HCT116 (cell line): ENCODE results near the gene GOLPH3L. TPM values are rescaled to one million over a fixed set of nuclear protein-coding genes. Genes with fewer than 3 reads are reported as not detected.

Experiments used
- ATAC-seq: fragments of 200-7000 bp; cut with Tn5 transposase; 2 replicates; pipeline ENCODE4 v1.9.1; 2020; ENCODE audit warnings: mild to moderate bottlenecking, moderate library complexity
- Bru-seq: library from RNA; stranded (reverse); fragments of 400-500 nt; gene quantifications from one replicate; lab custom pipeline; 2021; lab: Mats Ljungman, UMichigan
- BruChase-seq, 2 experiments: library from RNA; stranded (reverse); fragments of 400-500 nt; gene quantifications; one replicate each; lab custom pipeline; 2021; lab: Mats Ljungman, UMichigan
- BruUV-seq: library from RNA; stranded (reverse); fragments of 400-500 nt; replicated peaks from 2 replicates; lab custom pipeline; 2021; lab: Mats Ljungman, UMichigan
- CTCF ChIA-PET: fragments of 300-600 bp; sonication (Branson Sonifier 250); formaldehyde crosslinking; loops from one replicate; lab custom pipeline; 2021; ENCODE audit warnings: antibody characterized with exemption; lab: Charles Lee
- POLR2A ChIA-PET: fragments of 300-600, 350-600 bp; sonication (Branson Sonifier 250); formaldehyde crosslinking; loops from one replicate; lab custom pipeline; 2021; ENCODE audit warnings: antibody characterized with exemption; lab: Charles Lee
- RAD21 ChIA-PET, 2 experiments: fragments of 300-600 bp; sonication (Branson Sonifier 250); formaldehyde crosslinking; loops; one replicate each; lab custom pipeline; 2023; ENCODE audit warnings: low total read pairs in 2 of 2; ENCODE audit not compliant: uncharacterized antibody in 2 of 2, unreplicated experiment in 2 of 2, low non-redundant PET in 1 of 2; lab: Charles Lee
- DNase-seq: peaks from one replicate; pipeline ENCODE4 v3.0.0-alpha.2; 2010; ENCODE audit warnings: low read depth, low spot score
- H2AFZ ChIP-seq: fragments of 200-600 bp; shearing (Covaris generic), sonication (generic); 2 replicates; pipeline ENCODE4 v1.6.1; 2017; ENCODE audit warnings: low read depth, mixed run types, mixed read lengths, antibody characterized with exemption, low read length; ENCODE audit not compliant: poor library complexity, severe bottlenecking
- H3K27ac ChIP-seq: 2 replicates; pipeline ENCODE4 v1.5.1; 2012; ENCODE audit warnings: low read depth, low read length
- H3K27me3 ChIP-seq: fragments of 200-600 bp; sonication (generic); 2 replicates; pipeline ENCODE4 v1.6.1; 2016; ENCODE audit warnings: mixed run types, low read length, mixed read lengths; ENCODE audit not compliant: insufficient read depth
- H3K36me3 ChIP-seq, 2 experiments: fragments of 200-500 bp in 1 of 2; fragments of 200-600 bp in 1 of 2; sonication (Bioruptor generic) in 1 of 2; sonication (generic) in 1 of 2; 2 replicates each; pipeline versions ENCODE4 v1.5.1 to v1.6.1; 2014 to 2016; ENCODE audit warnings: low read length in 2 of 2, inconsistent platforms in 1 of 2, mixed read lengths in 1 of 2, mixed run types in 1 of 2; ENCODE audit not compliant: insufficient read depth in 2 of 2, control insufficient read depth in 1 of 2
- H3K4me1 ChIP-seq, 2 experiments: fragments of 200-600 bp in 1 of 2; sonication (generic) in 1 of 2; 2 replicates each; pipeline versions ENCODE4 v1.5.1 to v1.6.1; 2012 to 2017; ENCODE audit warnings: low read length in 2 of 2, inconsistent platforms in 1 of 2, mild to moderate bottlenecking in 1 of 2, mixed read lengths in 1 of 2, mixed run types in 1 of 2, moderate library complexity in 1 of 2; ENCODE audit not compliant: insufficient read depth in 2 of 2, control insufficient read depth in 1 of 2
- H3K4me2 ChIP-seq: fragments of 200-600 bp; sonication (generic); 2 replicates; pipeline ENCODE4 v1.6.1; 2017; ENCODE audit warnings: mixed run types, low read length, mixed read lengths
- H3K4me3 ChIP-seq, 2 experiments: fragments of 200-600 bp in 1 of 2; sonication (generic) in 1 of 2; replicated peaks in 1 of 2; 2 replicates each; pipeline ENCODE4 v1.5.1; 2011 to 2016; ENCODE audit warnings: low read length in 2 of 2, control low read depth in 1 of 2, low read depth in 1 of 2, mild to moderate bottlenecking in 1 of 2, mixed read lengths in 1 of 2, mixed run types in 1 of 2
- H3K79me2 ChIP-seq: fragments of 200-600 bp; sonication (generic); 2 replicates; pipeline ENCODE4 v1.6.1; 2017; ENCODE audit warnings: mild to moderate bottlenecking, mixed run types, low read length, moderate library complexity, mixed read lengths; ENCODE audit not compliant: insufficient read depth
- H3K9ac ChIP-seq: fragments of 200-600 bp; sonication (generic); 2 replicates; pipeline ENCODE4 v1.6.1; 2016; ENCODE audit warnings: low read length, mixed read lengths
- H3K9me2 ChIP-seq: fragments of 200-600 bp; sonication (generic), shearing (Covaris generic); 2 replicates; pipeline ENCODE4 v1.6.1; 2017; ENCODE audit warnings: mixed run types, mild to moderate bottlenecking, moderate library complexity; ENCODE audit not compliant: insufficient read depth
- H3K9me3 ChIP-seq, 2 experiments: fragments of 200-500 bp in 1 of 2; fragments of 200-600 bp in 1 of 2; sonication (Bioruptor generic) in 1 of 2; sonication (generic) in 1 of 2; 2 replicates each; pipeline ENCODE4 v1.6.1; 2014 to 2017; ENCODE audit warnings: low read length in 2 of 2, mixed read lengths in 2 of 2, inconsistent platforms in 1 of 2, low read depth in 1 of 2, mild to moderate bottlenecking in 1 of 2, mixed run types in 1 of 2, moderate library complexity in 1 of 2; ENCODE audit not compliant: control insufficient read depth in 1 of 2, insufficient read depth in 1 of 2
- H4K20me1 ChIP-seq: fragments of 200-600 bp; sonication (generic), shearing (Covaris generic); 2 replicates; pipeline ENCODE4 v1.6.1; 2017; ENCODE audit warnings: mixed run types, mild to moderate bottlenecking, moderate library complexity; ENCODE audit not compliant: insufficient read depth
- ATF3 ChIP-seq: IDR thresholded peaks from 2 replicates; pipeline ENCODE4 v1.6.1; 2012
- CBX3 ChIP-seq: IDR thresholded peaks from 2 replicates; pipeline ENCODE4 v1.6.1; 2012; ENCODE audit warnings: low read depth
- CTCF ChIP-seq, 3 experiments: fragments of 200-600 bp in 1 of 3; sonication (generic) in 1 of 3; IDR thresholded peaks in 2 of 3; conservative IDR thresholded peaks in 1 of 3; 2 replicates each; pipeline ENCODE4 v1.5.1; 2012 to 2017; ENCODE audit warnings: low read depth in 2 of 3, low read length in 2 of 3, antibody characterized with exemption in 1 of 3, borderline replicate concordance in 1 of 3, control low read depth in 1 of 3, mild to moderate bottlenecking in 1 of 3, mixed read lengths in 1 of 3, mixed run types in 1 of 3, moderate library complexity in 1 of 3; ENCODE audit not compliant: insufficient read depth in 1 of 3
- ELF1 ChIP-seq: IDR thresholded peaks from 2 replicates; pipeline ENCODE4 v1.6.1; 2012; ENCODE audit warnings: low read depth, borderline replicate concordance
- EZH2phosphoT487 ChIP-seq: fragments of 200-600 bp; IDR thresholded peaks from 2 replicates; pipeline ENCODE4 v1.6.1; 2018; ENCODE audit warnings: antibody characterized with exemption, borderline replicate concordance
- FOSL1 ChIP-seq: IDR thresholded peaks from 2 replicates; pipeline ENCODE4 v1.6.1; 2012; ENCODE audit warnings: low read depth
- JUND ChIP-seq: IDR thresholded peaks from 2 replicates; pipeline ENCODE4 v1.6.1; 2012
- POLR2A ChIP-seq: IDR thresholded peaks from 2 replicates; pipeline ENCODE4 v1.7.0; 2011; ENCODE audit warnings: borderline replicate concordance; ENCODE audit not compliant: insufficient read depth, insufficient read length; ENCODE audit errors: extremely low read depth
- REST ChIP-seq: IDR thresholded peaks from 2 replicates; pipeline ENCODE4 v1.6.1; 2012; ENCODE audit warnings: low read depth
- SIN3A ChIP-seq: IDR thresholded peaks from 2 replicates; pipeline ENCODE4 v1.6.1; 2012; ENCODE audit warnings: low read depth
- SRF ChIP-seq: IDR thresholded peaks from 2 replicates; pipeline ENCODE4 v1.6.1; 2012; ENCODE audit warnings: low read depth
- YY1 ChIP-seq: IDR thresholded peaks from 2 replicates; pipeline ENCODE4 v1.6.1; 2011; ENCODE audit warnings: low read length, low read depth, moderate library complexity, mild to moderate bottlenecking; ENCODE audit not compliant: insufficient replicate concordance; ENCODE audit errors: extremely low read depth
- ZBTB33 ChIP-seq: IDR thresholded peaks from 2 replicates; pipeline ENCODE4 v1.6.1; 2011; ENCODE audit warnings: mild to moderate bottlenecking, low read length, moderate library complexity; ENCODE audit not compliant: insufficient replicate concordance; ENCODE audit errors: extremely low read depth
- ZNF274 ChIP-seq: fragments of 200-500 bp; sonication (Bioruptor generic); IDR thresholded peaks from 2 replicates; pipeline ENCODE4 v1.6.1; 2014; ENCODE audit warnings: mild to moderate bottlenecking, low read depth, low read length, inconsistent platforms
- intact Hi-C: fragments of 100-400 bp; cut with micrococcal nuclease; formaldehyde crosslinking; loops from 2 replicates; pipeline ENCODE4 v1.10.0; 2022
- long read RNA-seq: library from polyadenylated mRNA; unstranded; transcript quantifications from one replicate; pipeline ENCODE4 v2.0.0, GENCODE V29; 2021; ENCODE audit not compliant: unreplicated experiment
- polyA plus RNA-seq: library from polyadenylated mRNA; unstranded; fragments of >200 nt; gene quantifications from 2 replicates; pipeline ENCODE4 v1.2.1, GENCODE V29; 2012; ENCODE audit warnings: missing spikeins
- total RNA-seq: library from RNA; stranded (reverse); gene quantifications from one replicate; pipeline ENCODE4 v1.2.1, GENCODE V29; 2021; ENCODE audit not compliant: unreplicated experiment

GOLPH3L gene
- total RNA-seq (28.0 TPM), Bru-seq, nascent RNA (percentile 76 among the genes with signal in this experiment), BruChase-seq, experiment 1, labeled RNA remaining after a 6-hour chase (percentile 63 among the genes with signal in this experiment), BruChase-seq, experiment 2, labeled RNA remaining after a 2-hour chase (percentile 77 among the genes with signal in this experiment)
- polyA plus RNA-seq: 16.8 and 19.2 TPM in 2 replicates
- long read RNA-seq, transcript GOLPH3L-201 (5 exons, 2,999 nt): major isoform, 24 of 36 reads
- long read RNA-seq, partial matches to known transcripts: 2 of 36 reads
- long read RNA-seq, other reads (novel, unspliced or antisense): 9 of 36 reads

GRCh38 chr1:150696995-150697927 is at the start of gene GOLPH3L:
TSS of gene GOLPH3L (minus strand) at chr1:150697154. CDS start at chr1:150694838, 2,316 bp downstream.
- peak within 1 kb of the TSS; percentile 42 for H3K27ac ChIP-seq
- H4K20me1 ChIP-seq: no peaks in the 10 kb centered on the region
- peak; percentile 99 for ATAC-seq
- intact Hi-C loops: loop anchor here (10.0 kb wide), 1 partner anchor 132 kb away; no protein-coding TSS in a partner anchor
- peaks cover 4 to 18% of the 10 kb centered on the region in 2 experiments; a peak in 2 of 4 replicates for H3K36me3 ChIP-seq
- DNase-seq: peak; percentile 99
- H3K4me1 ChIP-seq: peaks cover 5 to 11% of the 10 kb centered on the region in 2 experiments; a peak in 3 of 4 replicates
- H3K4me2 ChIP-seq: peak within 1 kb of the TSS; percentile 73
- ChIA-PET POLR2A (interaction anchor here (0.8 to 1.6 kb wide), 6 partner anchors 10 to 135 kb away, joined by 3 to 8 read pairs (median 4); partner anchors contain the start of genes ENSA and MCL1), CTCF (interaction anchor here (0.8 to 1.6 kb wide), 4 partner anchors 11 to 299 kb away, joined by 3 to 4 read pairs (median 3); no protein-coding TSS in a partner anchor), RAD21 (interaction anchor here in 1 of 2 experiments (1.0 kb wide), 1 partner anchor 77 kb away, joined by 3 read pairs; no protein-coding TSS in a partner anchor)
- peaks cover 9% of the 10 kb centered on the region for H3K79me2 ChIP-seq
- H2AFZ ChIP-seq: peak within 1 kb of the TSS; percentile 76
- H3K27me3 ChIP-seq: no peaks in the 10 kb centered on the region
- BruUV-seq: no TSS peak
- H3K9me3 ChIP-seq: no peaks in the 10 kb centered on the region
- no peaks in the 10 kb centered on the region; the same call in 1 of the 2 replicates for H3K9me2 ChIP-seq
- H3K9ac ChIP-seq: peak within 1 kb of the TSS; percentile 62
- peak within 1 kb of the TSS; percentile 71 to 88 for H3K4me3 ChIP-seq
- no peak for TF ChIP-seq JUND
- TF ChIP-seq ATF3: no peak
- no peak for TF ChIP-seq ZBTB33
- peak; percentile 88 for TF ChIP-seq SRF
- no peak for TF ChIP-seq ZNF274
- no peak for TF ChIP-seq CTCF (IDR thresholded peaks at IDR 0.05 in 2 of 3, conservative IDR thresholded peaks at IDR 0.05 in 1 of 3; ENCODE audit: borderline replicate concordance in 1 of 3, insufficient read depth in 1 of 3, low read depth in 2 of 3, low read length in 2 of 3)
- TF ChIP-seq CBX3: no peak; the same call in 1 of the 2 replicates
- TF ChIP-seq YY1: peak; percentile 47
- no peak for TF ChIP-seq REST
- TF ChIP-seq EZH2phosphoT487: no peak
- peak; percentile 19 for TF ChIP-seq POLR2A
- no peak for TF ChIP-seq FOSL1
- peak; percentile 21; the same call in 1 of the 2 replicates for TF ChIP-seq ELF1
- peak; percentile 47; the same call in 1 of the 2 replicates for TF ChIP-seq SIN3A
